H1 (cell line): ENCODE measurements around the gene SLC2A3.
"Not testable (repeated sequence)": the region's sequence is repeated elsewhere in the genome, so short reads cannot be mapped to it uniquely, and the experiment has no call there.

Experiments
- EP300 ChIP-seq, 2 experiments: IDR thresholded peaks; 1 replicate in 1 of 2; 2 replicates in 1 of 2; pipeline ENCODE4 v1.6.1; 2011 to 2012; ENCODE audit warnings: low read depth in 2 of 2, low read length in 2 of 2, mild to moderate bottlenecking in 2 of 2, borderline replicate concordance in 1 of 2, inconsistent platforms in 1 of 2, moderate library complexity in 1 of 2
- JUN ChIP-seq: IDR thresholded peaks from 2 replicates; pipeline ENCODE4 v1.6.1; 2011; ENCODE audit warnings: low read depth, mild to moderate bottlenecking, improper control_type of control experiment, low read length
- NRF1 ChIP-seq: IDR thresholded peaks from 2 replicates; pipeline ENCODE4 v1.6.1; 2011; ENCODE audit warnings: mild to moderate bottlenecking, low read depth, low read length, improper control_type of control experiment
- POLR2A ChIP-seq, 2 experiments: IDR thresholded peaks; 1 replicate in 1 of 2; 2 replicates in 1 of 2; pipeline ENCODE4 v1.6.1; 2011; ENCODE audit warnings: low read depth in 2 of 2, low read length in 2 of 2, mild to moderate bottlenecking in 2 of 2; ENCODE audit errors: control extremely low read depth in 1 of 2
- RXRA ChIP-seq: IDR thresholded peaks from 2 replicates; pipeline ENCODE4 v1.6.1; 2011; ENCODE audit warnings: low read depth, mild to moderate bottlenecking, low read length, moderate library complexity; ENCODE audit not compliant: insufficient read depth
- SP4 ChIP-seq: IDR thresholded peaks from 2 replicates; pipeline ENCODE4 v1.6.1; 2012; ENCODE audit warnings: low read length, inconsistent platforms
- TF ChIP-seq, protein P1 (sequence below): IDR thresholded peaks from 2 replicates; pipeline ENCODE4 v1.6.1; 2011; ENCODE audit warnings: low read depth, mild to moderate bottlenecking, low read length; ENCODE audit not compliant: insufficient read depth
- TF ChIP-seq, protein P2 (sequence below): IDR thresholded peaks from 2 replicates; pipeline ENCODE4 v1.6.1; 2012; ENCODE audit warnings: low read length, inconsistent platforms
- TF ChIP-seq, protein P3 (sequence below), 3 experiments: IDR thresholded peaks; 1 replicate in 2 of 3; 2 replicates in 1 of 3; pipeline versions ENCODE4 v1.5.1 to v1.6.1; 2011; ENCODE audit warnings: low read length in 3 of 3, mild to moderate bottlenecking in 3 of 3, inconsistent platforms in 2 of 3, low read depth in 1 of 3, moderate library complexity in 1 of 3; ENCODE audit not compliant: insufficient read depth in 1 of 3; ENCODE audit errors: control extremely low read depth in 1 of 3
- TF ChIP-seq, protein P4 (sequence below): IDR thresholded peaks from 2 replicates; pipeline ENCODE4 v1.6.1; 2012; ENCODE audit warnings: inconsistent platforms

DNA sequence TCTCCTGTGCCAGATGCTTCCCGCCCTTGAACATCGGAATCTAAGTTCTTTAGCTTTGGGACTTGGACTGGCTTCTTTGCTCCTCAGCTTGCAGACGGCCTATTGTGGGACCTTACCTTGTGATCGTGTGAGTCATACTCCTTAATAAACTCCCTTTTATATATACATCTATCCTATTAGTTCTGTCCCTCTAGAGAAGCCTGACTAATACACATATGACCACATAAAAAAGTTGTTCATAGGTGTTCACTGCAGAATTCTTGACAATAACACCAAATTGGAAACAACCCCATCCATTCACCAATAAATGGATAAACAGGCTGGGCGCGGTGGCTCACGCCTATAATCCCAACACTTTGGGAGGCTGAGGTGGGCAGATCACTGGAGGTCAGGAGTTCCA, 25.9 kb downstream of the SLC2A3 start:
- not testable (repeated sequence) for TF ChIP-seq EP300 (IDR thresholded peaks at IDR 0.05; ENCODE audit: borderline replicate concordance in 1 of 2, low read depth in 2 of 2, low read length in 2 of 2); POLR2A (IDR thresholded peaks at IDR 0.05; ENCODE audit: control extremely low read depth in 1 of 2, low read depth in 2 of 2, low read length in 2 of 2); SP4; RXRA; NRF1; JUN
- TF ChIP-seq, protein P1, sequence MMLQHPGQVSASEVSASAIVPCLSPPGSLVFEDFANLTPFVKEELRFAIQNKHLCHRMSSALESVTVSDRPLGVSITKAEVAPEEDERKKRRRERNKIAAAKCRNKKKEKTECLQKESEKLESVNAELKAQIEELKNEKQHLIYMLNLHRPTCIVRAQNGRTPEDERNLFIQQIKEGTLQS: not testable (repeated sequence)
- TF ChIP-seq, protein P2, sequence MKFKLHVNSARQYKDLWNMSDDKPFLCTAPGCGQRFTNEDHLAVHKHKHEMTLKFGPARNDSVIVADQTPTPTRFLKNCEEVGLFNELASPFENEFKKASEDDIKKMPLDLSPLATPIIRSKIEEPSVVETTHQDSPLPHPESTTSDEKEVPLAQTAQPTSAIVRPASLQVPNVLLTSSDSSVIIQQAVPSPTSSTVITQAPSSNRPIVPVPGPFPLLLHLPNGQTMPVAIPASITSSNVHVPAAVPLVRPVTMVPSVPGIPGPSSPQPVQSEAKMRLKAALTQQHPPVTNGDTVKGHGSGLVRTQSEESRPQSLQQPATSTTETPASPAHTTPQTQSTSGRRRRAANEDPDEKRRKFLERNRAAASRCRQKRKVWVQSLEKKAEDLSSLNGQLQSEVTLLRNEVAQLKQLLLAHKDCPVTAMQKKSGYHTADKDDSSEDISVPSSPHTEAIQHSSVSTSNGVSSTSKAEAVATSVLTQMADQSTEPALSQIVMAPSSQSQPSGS: not testable (repeated sequence)
- TF ChIP-seq, protein P3, sequence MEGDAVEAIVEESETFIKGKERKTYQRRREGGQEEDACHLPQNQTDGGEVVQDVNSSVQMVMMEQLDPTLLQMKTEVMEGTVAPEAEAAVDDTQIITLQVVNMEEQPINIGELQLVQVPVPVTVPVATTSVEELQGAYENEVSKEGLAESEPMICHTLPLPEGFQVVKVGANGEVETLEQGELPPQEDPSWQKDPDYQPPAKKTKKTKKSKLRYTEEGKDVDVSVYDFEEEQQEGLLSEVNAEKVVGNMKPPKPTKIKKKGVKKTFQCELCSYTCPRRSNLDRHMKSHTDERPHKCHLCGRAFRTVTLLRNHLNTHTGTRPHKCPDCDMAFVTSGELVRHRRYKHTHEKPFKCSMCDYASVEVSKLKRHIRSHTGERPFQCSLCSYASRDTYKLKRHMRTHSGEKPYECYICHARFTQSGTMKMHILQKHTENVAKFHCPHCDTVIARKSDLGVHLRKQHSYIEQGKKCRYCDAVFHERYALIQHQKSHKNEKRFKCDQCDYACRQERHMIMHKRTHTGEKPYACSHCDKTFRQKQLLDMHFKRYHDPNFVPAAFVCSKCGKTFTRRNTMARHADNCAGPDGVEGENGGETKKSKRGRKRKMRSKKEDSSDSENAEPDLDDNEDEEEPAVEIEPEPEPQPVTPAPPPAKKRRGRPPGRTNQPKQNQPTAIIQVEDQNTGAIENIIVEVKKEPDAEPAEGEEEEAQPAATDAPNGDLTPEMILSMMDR (IDR thresholded peaks at IDR 0.05; ENCODE audit: control extremely low read depth in 1 of 3, insufficient read depth in 1 of 3, low read depth in 1 of 3, low read length in 3 of 3): not testable (repeated sequence)
- TF ChIP-seq, protein P4, sequence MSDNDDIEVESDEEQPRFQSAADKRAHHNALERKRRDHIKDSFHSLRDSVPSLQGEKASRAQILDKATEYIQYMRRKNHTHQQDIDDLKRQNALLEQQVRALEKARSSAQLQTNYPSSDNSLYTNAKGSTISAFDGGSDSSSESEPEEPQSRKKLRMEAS: not testable (repeated sequence)
